DMS53 treated with DMSO at 0.1 percent for 48 hours (cell line): ENCODE results near the gene TCF7L2.
A peak's percentile ranks its signal among the peaks of the same experiment; 100 is the strongest.

Experiments used
- DNase-seq: peaks from one replicate; lab custom pipeline; 2025; ENCODE audit not compliant: unreplicated experiment; lab: John Stamatoyannopoulos, UW

The TCF7L2 gene

DNA sequence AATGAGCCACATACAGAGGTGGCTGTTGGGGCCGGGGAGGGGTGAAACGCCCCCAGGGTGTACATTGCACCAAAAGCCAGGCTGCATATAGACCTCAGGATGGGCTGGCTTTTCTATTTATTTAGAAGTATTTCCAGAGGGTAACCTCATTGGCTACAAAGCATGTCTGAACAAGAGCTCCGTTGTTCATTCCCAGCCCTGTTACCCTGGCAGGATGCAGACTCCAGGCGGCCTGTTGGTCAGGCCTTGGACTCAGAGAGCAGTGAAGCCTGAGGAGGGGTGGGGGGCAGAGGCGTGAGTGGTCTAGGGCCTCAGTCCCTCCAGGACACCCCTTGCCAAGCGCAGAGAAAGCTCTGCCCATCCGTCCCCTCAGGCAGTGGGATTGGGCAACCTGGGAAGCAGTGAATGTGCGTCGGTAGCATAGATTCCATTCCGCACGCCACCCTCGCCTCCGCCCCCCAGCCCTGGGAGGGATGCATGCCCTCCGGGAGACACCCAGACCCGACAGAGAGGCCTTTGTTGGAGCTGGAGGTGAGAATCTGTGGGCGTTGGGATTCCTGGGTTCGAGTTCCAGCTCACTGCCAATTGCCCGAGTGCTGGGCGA, 41.9 kb downstream of the TCF7L2 start:
- DNase-seq: no peak

DNA sequence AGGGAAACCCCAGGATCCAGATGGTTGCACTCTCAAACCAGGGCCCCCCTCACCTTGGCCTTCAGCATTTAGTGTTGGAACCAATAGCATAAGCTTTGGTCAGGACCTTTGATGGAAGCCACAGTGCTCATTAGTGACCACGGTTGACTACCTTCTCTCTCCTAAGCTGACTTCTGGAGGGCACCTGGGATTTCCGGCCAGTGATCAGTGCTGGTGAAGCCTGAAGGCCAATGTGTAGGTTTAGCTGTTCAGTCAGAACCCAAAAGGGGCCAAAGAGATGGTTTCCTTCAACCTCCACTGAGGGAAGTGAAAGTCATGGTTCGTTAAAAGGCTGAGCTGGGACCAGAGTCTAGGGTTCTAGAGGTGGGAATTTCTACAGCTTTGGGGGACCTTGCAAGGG, 46.4 kb downstream of the TCF7L2 start:
- DNase-seq: no peak

DNA sequence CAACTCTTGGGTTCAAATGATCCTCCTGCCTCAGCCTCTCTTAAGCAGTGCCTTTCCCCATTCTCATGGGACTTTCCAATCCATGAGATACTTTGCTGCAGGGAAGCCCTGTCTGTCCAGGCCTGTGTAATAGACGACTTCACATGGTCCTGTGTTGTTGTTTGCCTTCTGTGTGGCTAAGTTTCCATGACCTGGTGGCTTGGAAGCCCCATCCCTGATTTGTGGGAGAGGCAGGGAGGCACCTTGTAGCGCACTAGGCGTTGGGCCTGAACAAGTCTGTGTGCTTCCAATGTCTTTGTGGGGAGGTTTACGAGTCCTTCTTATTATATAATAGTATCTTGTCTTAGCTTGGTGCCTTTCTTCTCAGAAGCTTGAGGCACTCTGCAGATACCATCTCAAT, 49.1 kb downstream of the TCF7L2 start:
- no peak for DNase-seq

DNA sequence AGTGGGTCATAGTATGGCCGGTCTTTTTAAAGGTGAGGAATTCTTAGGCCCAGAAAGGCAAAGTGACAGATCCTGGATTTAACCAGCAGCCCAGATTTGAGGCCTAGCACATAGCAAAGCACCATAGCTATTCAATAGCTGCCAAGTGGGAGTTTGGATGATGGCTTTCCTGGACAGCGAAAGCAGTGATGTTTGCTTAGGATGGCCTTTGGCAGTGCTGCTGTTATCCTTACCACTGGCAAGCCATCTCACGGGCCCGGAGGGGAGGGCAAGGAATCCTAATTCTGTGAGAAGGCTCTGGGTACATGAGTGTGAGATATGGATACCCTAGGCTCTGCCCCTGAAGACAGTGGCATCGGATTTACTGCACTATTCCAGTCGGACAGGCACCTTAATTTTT, 50.4 kb downstream of the TCF7L2 start:
- no peak for DNase-seq

DNA sequence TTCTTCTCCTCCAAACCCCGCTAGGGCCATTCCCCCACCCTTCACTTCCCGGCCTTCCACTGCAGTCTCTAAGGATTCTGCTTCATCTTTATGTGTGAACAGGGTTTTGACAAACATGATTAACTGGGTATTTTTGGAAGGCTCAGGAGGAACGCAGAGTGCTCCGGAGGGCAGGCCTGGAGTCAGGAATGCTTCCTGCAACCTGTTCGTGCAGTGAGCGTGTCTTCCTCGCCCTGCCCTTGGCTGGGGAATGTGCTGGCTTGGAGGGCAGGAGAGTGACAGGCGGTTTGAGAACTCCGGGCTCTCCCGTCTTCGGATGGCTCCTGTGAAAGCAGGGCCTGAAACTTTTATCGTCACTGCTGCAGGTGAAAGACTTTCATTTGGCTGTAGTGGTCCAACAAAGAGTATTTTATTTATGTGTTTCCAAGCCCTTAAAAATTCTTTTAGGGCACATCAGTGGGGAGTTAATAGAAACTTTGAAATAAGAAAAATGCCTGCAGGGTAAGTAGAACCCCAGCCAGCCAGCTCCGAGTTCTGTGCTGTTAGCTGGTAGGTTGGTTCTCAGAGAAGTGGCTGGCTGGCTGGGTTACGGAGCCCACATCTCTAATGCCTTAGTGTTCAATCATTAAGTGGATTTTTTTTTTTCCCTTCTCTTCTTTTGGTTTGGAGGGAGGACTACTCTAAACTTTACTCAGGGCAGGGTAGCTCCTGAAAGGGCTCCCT, 51.0 kb downstream of the TCF7L2 start:
- no peak for DNase-seq

DNA sequence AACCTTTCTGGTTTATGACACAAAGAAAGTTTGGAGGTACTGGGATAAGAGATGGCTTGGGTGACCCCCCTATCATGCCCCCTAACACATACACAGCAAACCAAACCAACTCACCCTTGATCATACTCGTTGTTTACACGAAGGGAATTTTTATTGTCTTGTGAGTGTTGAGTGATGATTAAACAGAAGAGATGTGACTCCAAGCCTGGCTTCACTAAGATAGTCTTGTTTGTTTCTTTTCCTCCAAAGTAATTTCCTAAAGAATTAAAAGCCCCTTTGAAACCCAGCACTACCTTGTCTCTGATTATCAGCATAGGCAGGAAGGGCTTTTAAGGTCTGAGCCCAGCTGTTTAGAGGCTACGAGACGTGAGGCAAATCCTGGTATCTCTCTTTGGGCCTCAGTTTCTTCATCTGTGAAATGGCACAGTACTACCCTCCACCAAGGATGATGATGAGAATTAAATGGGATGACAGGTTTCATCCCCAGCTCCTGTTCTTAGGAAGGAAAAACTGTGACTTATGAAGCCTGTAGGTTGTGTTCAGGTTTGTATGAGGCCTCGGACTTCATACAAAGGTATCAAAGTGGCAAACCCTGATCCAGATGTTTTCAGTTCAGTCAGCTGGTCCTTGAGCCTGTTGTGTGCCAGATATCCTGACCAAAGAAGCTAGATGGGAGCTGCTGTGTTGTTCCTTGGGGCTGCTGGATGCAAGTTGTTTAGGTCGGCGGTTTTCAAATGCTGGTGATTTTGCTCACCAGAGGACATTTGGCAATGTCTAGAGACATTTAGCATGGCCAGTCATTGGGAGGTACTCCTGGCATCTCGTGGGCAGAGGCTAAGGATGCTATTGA, 51.8 kb downstream of the TCF7L2 start:
- DNase-seq: no peak

DNA sequence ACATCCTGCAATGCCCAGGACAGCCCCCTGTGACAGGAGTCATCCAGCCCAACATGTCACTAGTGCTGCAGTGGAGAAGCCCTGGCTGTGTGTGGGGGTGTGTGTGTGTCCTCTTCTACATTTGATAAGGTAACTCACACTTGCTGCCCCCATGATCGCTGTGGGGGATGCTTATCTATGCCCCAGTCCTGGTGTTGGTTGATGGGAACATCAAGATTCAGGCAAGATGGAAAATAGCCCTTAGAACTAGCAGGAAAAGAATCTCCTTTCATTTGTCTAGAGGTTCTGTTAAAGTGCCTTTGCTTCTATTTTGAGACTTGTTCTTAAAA, 52.4 kb downstream of the TCF7L2 start:
- no peak for DNase-seq

DNA sequence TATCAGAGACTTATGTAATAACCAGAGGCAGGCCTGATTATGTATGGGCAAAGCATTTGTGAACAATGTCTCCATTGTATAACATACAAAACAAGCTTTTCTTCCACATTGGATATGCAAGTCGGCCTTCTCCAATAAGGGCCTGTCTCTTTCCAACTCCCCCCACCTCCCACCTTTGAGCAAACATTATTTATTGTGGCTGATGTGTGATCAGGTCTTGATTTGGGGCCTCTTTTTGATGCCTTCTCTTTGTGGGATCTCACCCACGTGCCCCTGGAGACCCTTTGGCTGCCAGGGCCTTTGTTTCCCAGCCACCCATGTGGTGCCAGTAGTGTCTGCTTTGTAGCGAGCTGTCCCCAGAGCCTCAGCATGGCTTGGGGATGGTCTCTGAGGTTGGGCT, 53.0 kb downstream of the TCF7L2 start:
- DNase-seq: no peak

DNA sequence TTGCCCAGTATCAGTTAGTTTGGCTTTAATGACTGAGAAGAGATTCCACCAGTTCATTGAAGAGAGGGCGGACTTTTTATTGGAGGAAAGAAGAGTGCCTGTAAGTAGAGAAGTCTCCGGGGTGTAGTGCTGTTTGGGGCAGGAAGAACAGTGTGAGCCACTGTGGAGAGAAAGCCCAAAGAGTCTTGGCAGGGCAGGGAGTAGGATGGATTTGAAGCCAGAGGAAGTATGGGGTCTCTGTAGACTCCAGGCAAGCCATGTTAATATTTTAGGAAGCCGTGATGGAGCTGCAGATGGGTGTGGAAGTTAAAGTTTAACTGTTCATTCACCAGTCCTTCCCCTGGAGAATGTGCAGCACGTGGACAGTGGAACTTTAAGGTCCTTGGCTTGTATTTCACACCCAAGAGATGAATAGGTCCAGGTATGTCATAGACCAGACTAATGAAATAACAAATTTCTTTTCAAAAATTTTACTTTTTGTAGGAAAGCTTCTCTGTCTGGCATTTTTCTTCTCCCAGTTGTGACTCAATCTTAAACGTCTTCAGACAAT, 54.1 kb downstream of the TCF7L2 start:
- no peak for DNase-seq

DNA sequence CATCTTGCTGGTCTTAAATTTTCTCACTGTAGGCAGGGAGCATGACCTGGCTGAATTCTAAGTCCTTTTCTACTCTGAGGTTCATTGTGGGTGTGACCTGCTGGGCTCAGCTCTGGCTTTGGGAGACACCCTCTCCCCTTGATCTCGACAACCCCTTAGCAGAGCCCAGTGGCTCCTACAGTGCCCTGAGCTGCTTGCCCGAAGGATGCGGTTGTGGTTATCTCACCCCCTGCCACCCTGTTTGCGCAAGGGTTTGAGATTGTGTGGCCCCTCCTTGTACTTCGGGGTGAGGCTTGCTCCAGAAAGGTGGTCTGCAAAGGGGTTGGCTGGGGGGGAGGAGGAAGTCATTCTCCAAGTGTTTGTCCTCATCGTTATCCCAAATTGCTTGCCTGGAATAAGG, 55.3 kb downstream of the TCF7L2 start:
- DNase-seq: no peak

DNA sequence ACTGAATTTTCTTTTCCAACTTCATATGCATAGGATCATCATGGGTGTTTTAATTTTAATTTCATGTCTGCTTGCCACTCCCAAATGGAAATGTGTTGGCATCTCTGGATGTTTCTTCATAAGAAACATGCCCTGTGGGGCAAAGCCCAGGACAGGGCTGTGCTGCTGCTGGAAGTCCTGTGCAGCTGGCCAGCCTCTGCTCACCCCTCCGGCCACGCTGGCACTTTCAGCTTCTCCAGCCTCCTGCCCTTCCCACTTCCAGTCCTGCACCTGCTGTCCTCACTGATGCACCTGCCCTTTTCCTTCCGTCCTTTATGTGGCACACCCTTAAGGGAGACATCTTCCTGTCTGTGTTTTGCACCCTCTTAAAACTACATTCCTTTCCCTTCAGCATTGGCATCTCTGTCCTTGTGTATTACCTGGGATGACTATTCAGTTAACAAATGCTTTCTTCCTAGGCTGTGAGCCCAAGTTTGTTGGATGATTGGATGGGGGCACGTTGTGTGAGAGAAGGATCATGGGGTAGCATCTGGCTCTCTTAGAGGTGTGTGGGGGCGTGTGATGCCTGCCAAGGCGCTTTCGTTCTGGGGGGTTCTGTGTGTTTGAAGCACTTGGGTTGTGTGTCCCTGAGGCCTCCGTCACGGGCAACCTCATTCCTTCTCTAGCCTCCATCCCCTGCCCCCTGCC, 56.8 kb downstream of the TCF7L2 start:
- DNase-seq: peak; percentile 56

DNA sequence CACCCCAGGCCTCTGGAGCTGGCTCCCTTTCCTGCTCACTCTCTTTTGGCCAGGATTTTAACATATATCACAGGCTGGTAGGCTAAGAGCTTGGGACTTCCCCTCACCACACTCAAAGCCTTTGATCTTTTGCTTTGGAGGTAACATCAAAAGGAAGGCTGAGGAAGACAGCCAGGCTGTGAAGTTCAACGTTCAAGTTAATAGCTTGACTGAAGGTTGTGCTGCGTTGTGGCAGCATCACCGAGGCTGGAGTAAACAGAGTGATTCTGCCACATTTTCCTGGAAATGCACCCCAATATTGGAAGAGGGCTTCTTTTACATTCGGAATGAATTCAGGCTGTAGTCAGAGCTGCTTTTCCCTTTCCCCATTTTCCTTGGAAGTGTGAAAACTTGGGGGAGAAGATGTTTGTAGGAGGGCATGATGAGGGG, 57.3 kb downstream of the TCF7L2 start:
- peak; percentile 53 for DNase-seq

DNA sequence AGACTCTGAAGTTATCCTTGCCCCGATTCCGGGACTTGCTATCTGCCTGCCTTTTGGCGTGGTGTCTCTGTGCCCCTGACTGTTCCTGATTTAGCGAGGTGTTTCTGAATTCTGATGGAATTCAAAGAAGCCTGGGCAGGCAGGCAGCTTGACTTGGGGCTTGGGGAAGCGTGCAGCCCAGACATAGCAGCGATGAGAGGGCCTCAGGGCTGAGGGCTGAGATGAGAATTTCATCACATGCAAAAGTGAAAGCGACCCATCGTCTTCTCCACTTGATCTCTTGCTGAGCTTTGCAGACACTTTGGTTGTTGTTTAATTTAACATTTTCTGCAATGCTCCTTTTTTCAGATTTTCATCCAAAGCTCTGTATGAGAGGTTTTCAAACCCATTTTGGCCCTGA, 57.8 kb downstream of the TCF7L2 start:
- DNase-seq: no peak

DNA sequence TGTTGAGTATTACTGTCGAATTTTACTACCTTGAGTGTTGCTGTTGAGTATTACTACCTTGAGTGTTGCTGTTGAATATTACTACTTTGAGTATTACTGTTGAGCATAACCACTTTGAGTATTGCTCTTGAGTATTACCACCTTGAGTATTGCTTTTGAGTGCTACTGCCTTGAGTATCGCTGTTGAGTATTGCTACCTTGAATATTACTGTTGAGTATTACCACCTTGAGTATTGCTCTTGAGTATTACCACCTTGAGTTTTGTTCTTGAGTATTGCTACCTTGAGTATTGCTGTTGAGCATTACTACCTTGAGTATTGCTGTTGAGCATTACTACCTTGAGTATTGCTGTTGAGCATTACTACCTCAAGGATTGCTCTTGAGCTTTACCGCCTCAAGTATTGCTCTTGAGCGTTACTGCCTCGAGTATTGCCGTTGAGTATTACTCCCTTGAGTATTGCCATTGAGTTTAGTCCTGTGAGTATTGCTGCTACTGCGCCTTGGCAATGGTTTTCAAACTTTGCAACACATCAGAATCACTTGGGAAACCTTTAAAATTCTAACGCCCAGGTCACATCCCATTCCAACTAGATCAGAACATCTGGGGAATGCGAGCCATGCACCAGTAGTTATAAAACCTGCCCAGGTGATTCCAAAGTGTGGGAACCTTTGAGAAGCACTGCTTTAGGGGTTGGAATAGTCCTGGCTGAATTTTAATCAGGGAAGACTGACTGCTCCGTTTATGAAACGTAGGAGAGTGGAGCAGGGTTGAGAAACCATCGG, 61.7 kb downstream of the TCF7L2 start:
- DNase-seq: no peak

DNA sequence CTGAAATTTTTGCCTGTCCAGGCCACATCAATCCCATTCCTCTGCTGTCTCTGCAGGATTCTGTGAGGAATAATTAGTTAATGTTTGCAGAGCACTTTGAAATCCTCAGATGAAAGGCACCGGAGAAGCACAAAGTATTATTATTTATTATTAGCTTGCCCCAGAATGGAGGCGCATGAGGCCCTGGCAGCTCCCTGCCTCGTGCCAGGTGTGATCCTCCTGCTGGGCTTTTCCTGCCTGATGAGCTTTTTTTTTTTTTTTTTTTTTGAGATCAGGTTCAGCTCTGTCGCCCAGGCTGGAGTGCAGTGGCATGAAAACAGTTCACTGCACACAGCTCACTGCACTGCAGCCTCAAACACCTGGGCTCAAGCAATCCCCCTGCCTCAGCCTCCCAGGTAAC, 65.2 kb downstream of the TCF7L2 start:
- DNase-seq: peak; percentile 42

DNA sequence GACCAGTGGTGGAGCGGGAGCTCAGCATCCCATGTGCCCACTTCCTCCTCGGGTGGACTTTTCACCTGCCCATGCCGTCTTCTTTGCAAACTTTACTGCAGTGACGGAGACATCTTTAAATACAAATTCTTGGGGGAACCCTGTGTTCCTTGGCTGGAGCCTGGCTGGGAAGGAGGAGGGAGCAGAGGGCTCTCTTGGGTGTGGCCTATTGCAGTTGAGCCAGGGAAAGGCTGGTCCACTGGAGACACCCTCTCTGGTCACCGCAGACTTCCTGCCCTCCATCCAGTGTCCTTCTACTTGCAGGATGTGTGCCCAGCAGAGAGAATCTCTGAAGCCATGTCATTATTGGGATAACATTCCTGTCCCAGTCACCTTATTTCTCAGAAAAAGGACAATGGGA, 67.3 kb downstream of the TCF7L2 start:
- no peak for DNase-seq

DNA sequence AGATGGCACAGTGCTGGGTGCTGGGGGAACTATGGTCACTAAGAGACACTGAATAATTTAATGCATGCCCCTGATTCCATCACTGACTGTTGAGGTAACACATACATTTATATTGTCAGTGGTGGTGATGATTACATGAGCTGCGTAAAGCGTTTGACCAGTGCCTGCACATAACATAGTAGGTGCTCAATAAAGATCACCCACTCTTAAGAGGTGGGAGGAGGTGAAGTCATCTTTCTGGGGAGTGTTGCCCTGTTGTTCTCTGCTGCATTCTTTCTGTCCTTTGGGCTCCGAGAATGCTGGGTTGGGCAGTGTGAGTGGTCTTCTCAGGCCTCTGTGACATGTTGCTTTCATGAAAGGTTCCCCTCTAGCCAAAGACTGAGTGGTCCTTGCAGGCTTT, 68.0 kb downstream of the TCF7L2 start:
- no peak for DNase-seq

DNA sequence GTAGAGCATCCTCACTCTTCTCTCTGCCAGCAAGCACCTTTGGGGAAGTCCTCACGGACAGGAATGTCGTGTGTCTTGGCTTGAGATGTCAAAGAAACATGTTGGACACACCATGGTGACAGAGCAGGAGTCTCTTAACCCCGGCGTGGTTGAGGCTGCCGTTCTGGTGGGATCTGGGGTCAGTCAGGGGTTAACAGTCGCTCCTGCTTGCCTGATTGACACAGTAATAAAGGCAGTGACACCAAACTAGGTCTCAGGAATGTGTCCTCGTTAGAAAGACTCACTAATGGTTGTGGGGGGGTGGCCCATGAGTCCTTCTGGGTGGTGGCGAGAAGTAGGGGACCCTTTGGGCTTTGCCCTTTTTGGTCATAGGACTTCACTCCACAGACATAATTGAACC, 69.0 kb downstream of the TCF7L2 start:
- DNase-seq: no peak

DNA sequence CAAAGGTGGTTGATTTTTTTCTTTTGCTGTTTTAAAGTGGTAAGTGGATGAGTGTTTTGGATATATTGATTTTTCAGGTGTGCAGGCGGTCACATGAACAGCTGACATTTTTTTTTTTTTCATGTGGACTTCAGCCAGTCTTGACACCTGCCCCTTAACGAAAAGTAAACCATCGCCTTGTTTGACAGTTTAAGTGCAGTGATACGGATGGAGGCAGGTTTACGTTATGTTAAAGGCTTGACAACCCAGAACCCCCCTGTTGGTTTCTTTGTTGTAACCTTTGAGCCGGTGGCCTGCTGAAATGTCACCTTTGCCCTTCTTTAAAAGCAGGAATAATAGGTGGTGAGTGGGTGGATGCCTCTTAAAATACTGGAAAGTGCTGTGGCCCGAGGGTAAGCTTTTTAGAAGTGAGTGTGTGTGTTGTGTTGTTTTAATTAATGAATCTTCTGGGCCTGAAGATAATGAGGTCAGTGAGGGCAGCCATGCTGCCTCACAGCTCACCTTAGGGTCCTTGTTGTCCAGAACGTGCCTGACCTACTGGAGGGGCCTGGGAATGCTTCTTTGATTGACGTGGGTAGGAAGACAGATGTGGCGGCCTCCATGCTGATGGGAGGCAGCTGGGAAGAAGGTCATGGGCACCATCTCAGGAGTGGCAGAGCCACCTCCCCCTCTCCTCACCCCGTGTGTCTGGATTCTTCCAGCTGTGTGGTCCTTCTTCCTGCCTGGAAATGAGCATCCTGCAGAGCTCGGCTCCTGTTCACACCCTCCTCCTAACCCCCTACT, 69.8 kb downstream of the TCF7L2 start:
- DNase-seq: peak; percentile 74

DNA sequence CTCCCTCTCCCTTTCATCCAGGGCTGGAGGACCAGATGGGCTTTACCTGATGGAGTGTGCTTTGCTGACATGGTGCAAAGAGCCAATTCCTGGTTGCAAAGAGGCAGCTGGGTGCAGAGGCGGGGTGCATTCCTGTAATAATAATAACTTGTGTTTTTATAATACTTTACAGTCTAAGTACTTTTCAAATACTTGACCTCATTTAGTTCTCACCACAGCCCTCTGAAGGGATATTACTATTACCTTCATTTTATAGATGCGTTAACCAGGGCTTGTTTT, 70.4 kb downstream of the TCF7L2 start:
- no peak for DNase-seq
